ENCODE data around the gene ZC3H7B. TPM values are rescaled to one million over a fixed set of nuclear protein-coding genes. Genes with fewer than 3 reads are reported as not detected.

The ZC3H7B gene
- total and polyA plus RNA-seq, 4 donors: 31.5 to 55.8 (median 34.3) TPM

DNA sequence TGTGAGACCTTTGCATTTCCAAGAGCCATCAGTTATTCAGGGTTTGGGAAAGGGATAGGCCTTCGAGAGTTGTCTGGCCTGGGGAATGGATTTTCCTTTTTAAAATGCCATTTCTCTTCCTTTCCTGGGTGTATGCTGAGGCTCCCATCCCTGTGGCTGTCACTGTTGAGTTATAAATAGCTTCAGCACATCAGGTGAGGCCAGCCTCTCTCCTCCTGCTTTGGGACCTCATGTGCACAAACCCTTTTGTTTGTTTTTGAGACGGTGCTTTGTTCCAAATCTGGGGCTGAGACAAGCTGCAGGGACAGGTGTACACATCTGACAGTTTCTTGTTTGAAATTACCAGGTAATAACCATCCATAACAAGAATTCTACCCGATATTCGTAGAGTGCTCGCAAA is 81.8 kb downstream of the ZC3H7B start:
- TF ChIP-seq, protein P1, sequence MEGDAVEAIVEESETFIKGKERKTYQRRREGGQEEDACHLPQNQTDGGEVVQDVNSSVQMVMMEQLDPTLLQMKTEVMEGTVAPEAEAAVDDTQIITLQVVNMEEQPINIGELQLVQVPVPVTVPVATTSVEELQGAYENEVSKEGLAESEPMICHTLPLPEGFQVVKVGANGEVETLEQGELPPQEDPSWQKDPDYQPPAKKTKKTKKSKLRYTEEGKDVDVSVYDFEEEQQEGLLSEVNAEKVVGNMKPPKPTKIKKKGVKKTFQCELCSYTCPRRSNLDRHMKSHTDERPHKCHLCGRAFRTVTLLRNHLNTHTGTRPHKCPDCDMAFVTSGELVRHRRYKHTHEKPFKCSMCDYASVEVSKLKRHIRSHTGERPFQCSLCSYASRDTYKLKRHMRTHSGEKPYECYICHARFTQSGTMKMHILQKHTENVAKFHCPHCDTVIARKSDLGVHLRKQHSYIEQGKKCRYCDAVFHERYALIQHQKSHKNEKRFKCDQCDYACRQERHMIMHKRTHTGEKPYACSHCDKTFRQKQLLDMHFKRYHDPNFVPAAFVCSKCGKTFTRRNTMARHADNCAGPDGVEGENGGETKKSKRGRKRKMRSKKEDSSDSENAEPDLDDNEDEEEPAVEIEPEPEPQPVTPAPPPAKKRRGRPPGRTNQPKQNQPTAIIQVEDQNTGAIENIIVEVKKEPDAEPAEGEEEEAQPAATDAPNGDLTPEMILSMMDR (IDR thresholded peaks at IDR 0.05; ENCODE audit: control extremely low read depth, extremely low read depth): no peak
- peaks cover 0 to 20% (median 3%) of the 10 kb centered on the region in 5 donors for H3K4me1 ChIP-seq (ENCODE audit: control insufficient read depth in 5 of 5, insufficient read depth in 5 of 5, low read length in 5 of 5)
- peak overlapping the region in 1 of 2 donors; percentile 42 for H3K9ac ChIP-seq (ENCODE audit: insufficient read depth in 1 of 2, low read length in 2 of 2)
- H3K4me3 ChIP-seq: no peak overlapping the region
- no peaks in the 10 kb centered on the region for H3K27me3 ChIP-seq (ENCODE audit: control insufficient read depth in 3 of 3, insufficient read depth in 3 of 3, low read length in 2 of 3)
- H3K27ac ChIP-seq (ENCODE audit: low read depth in 1 of 2, low read length in 1 of 2): peak overlapping the region; percentile 29 to 96
- H3K36me3 ChIP-seq (ENCODE audit: control insufficient read depth in 4 of 4, insufficient read depth in 4 of 4, low read length in 4 of 4): peaks cover 0 to 6% (median 3%) of the 10 kb centered on the region in 4 donors
- DNase-seq (no peak), ATAC-seq (ENCODE audit: insufficient read depth, low FRiP score) (no peak)
- no peaks in the 10 kb centered on the region for H3K9me3 ChIP-seq (ENCODE audit: control insufficient read depth in 4 of 4, insufficient read depth in 3 of 4, low read length in 3 of 4)
- WGBS, 2 donors: 74 to 94% methylated on average over 5 of the region's 5 CpGs

DNA sequence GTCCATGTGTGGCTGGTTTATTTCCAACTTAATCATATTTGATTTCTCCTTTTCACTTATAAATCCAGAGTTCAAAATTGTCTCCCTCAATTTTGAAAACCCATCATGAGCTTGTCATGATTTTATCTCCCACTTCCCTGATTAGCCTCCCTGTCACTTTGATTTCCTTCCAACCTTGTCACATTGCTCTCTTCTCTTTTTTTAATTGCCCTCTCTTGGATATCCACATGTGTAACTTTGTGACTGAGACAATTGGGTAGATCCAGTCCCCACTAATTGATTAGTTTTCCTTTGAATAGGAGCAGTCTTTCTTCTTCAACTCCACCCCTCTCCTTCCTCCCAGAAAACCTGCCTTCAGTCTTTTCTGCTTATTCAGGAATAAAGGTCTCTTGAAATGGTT is 82.8 kb downstream of the ZC3H7B start:
- TF ChIP-seq, protein P1 (IDR thresholded peaks at IDR 0.05; ENCODE audit: control extremely low read depth, extremely low read depth): no peak
- H3K27me3 ChIP-seq (ENCODE audit: control insufficient read depth in 3 of 3, insufficient read depth in 3 of 3, low read length in 2 of 3): no peaks in the 10 kb centered on the region
- peaks cover 0 to 12% (median 8%) of the 10 kb centered on the region in 4 donors for H3K36me3 ChIP-seq (ENCODE audit: control insufficient read depth in 4 of 4, insufficient read depth in 4 of 4, low read length in 4 of 4)
- no peak overlapping the region for H3K9ac ChIP-seq (ENCODE audit: insufficient read depth in 1 of 2, low read length in 2 of 2)
- ATAC-seq (ENCODE audit: insufficient read depth, low FRiP score) (no peak), DNase-seq (no peak)
- no peak overlapping the region for H3K4me3 ChIP-seq
- no peak overlapping the region for H3K27ac ChIP-seq (ENCODE audit: low read depth in 1 of 2, low read length in 1 of 2)
- H3K9me3 ChIP-seq (ENCODE audit: control insufficient read depth in 4 of 4, insufficient read depth in 3 of 4, low read length in 3 of 4): no peaks in the 10 kb centered on the region
- H3K4me1 ChIP-seq (ENCODE audit: control insufficient read depth in 5 of 5, insufficient read depth in 5 of 5, low read length in 5 of 5): peaks cover 0 to 20% (median 3%) of the 10 kb centered on the region in 5 donors

DNA sequence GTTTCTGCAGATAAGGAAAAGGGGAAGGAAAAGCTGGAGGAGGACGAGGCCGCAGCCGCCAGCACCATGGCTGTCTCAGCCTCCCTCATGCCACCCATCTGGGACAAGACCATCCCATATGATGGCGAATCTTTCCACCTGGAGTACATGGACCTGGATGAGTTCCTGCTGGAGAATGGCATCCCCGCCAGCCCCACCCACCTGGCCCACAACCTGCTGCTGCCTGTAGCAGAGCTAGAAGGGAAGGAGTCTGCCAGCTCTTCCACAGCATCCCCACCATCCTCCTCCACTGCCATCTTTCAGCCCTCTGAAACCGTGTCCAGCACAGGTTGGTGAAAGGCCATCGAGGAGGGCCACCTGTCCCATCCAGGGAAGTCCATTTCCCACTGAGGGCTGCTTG is 86.0 kb downstream of the ZC3H7B start:
- Histone ChIP-seq H3K27me3 (ENCODE audit: control insufficient read depth in 3 of 3, insufficient read depth in 3 of 3, low read length in 2 of 3) (no peaks in the 10 kb centered on the region), H3K27ac (ENCODE audit: low read depth in 1 of 2, low read length in 1 of 2) (no peak overlapping the region), H3K9me3 (ENCODE audit: control insufficient read depth in 4 of 4, insufficient read depth in 3 of 4, low read length in 3 of 4) (no peaks in the 10 kb centered on the region), H3K4me3 (no peak overlapping the region), H3K9ac (ENCODE audit: insufficient read depth in 1 of 2, low read length in 2 of 2) (no peak overlapping the region), H3K4me1 (ENCODE audit: control insufficient read depth in 5 of 5, insufficient read depth in 5 of 5, low read length in 5 of 5) (peaks cover 0 to 10% (median 0%) of the 10 kb centered on the region in 5 donors), H3K36me3 (ENCODE audit: control insufficient read depth in 4 of 4, insufficient read depth in 4 of 4, low read length in 4 of 4) (peaks cover 7 to 19% (median 14%) of the 10 kb centered on the region in 4 donors)
- TF ChIP-seq, protein P1 (IDR thresholded peaks at IDR 0.05; ENCODE audit: control extremely low read depth, extremely low read depth): no peak
- 54 to 77% methylated on average over 7 of the region's 7 CpGs for WGBS, 2 donors
- ATAC-seq (ENCODE audit: insufficient read depth, low FRiP score) (no peak), DNase-seq (no peak)

DNA sequence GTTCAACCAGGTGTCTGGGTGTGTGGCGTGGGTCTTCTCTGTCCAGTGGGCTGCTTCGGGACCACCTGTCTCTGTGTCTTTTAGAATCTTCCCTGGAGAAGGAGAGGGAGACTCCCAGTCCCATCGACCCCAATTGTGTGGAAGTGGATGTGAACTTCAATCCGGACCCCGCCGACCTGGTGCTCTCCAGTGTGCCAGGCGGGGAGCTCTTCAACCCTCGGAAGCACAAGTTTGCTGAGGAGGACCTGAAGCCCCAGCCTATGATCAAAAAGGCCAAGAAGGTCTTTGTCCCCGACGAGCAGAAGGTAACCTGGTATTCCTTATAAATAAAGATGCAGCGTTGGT is 92.7 kb downstream of the ZC3H7B start:
- Histone ChIP-seq H3K4me3 (no peak overlapping the region), H3K36me3 (ENCODE audit: control insufficient read depth in 4 of 4, insufficient read depth in 4 of 4, low read length in 4 of 4) (peaks cover 14 to 40% (median 25%) of the 10 kb centered on the region in 4 donors), H3K4me1 (ENCODE audit: control insufficient read depth in 5 of 5, insufficient read depth in 5 of 5, low read length in 5 of 5) (no peaks in the 10 kb centered on the region), H3K9me3 (ENCODE audit: control insufficient read depth in 4 of 4, insufficient read depth in 3 of 4, low read length in 3 of 4) (no peaks in the 10 kb centered on the region), H3K9ac (ENCODE audit: insufficient read depth in 1 of 2, low read length in 2 of 2) (no peak overlapping the region), H3K27ac (ENCODE audit: low read depth in 1 of 2, low read length in 1 of 2) (peak overlapping the region in 1 of 2 donors; percentile 64), H3K27me3 (ENCODE audit: control insufficient read depth in 3 of 3, insufficient read depth in 3 of 3, low read length in 2 of 3) (no peaks in the 10 kb centered on the region)
- WGBS, 2 donors: 91 to 94% methylated on average over 11 of the region's 11 CpGs
- DNase-seq (no peak), ATAC-seq (ENCODE audit: insufficient read depth, low FRiP score) (no peak)
- TF ChIP-seq, protein P1 (IDR thresholded peaks at IDR 0.05; ENCODE audit: control extremely low read depth, extremely low read depth): no peak

Data from lung (tissue), 12 donors.